Choroid plexus epithelial cell (primary cell): ENCODE results near the gene VAMP3.

Experiments
- DNase-seq: peaks from one replicate; pipeline ENCODE4 v3.0.0-alpha.2; 2010; ENCODE audit warnings: low read depth
- H3K4me3 ChIP-seq: 2 replicates; pipeline ENCODE4 v1.5.1; 2011; ENCODE audit warnings: low read depth, mild to moderate bottlenecking, control low read depth, low read length, moderate library complexity
- TF ChIP-seq, protein P1 (sequence below): conservative IDR thresholded peaks from 2 replicates; pipeline ENCODE4 v1.5.1; 2011; ENCODE audit warnings: low read depth, mild to moderate bottlenecking, control low read depth, inconsistent platforms, low read length, moderate library complexity

VAMP3 gene

DNA sequence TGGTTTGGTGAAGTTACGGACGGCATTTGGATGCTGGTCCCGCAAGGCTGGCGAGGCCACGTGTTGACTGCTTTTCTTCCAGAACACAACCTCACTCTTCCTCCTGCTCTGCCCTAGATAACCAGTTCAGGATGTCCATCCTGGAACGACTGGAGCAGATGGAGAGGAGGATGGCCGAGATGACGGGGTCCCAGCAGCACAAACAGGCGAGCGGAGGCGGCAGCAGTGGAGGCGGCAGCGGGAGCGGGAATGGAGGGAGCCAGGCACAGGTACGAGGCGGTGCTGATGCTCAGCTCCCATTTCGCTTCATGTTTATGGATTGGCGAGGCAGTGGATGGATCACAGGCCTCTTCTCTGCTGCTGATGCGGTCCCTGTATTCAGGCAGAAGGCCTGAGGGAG is 38.8 kb upstream of the VAMP3 start:
- TF ChIP-seq, protein P1, sequence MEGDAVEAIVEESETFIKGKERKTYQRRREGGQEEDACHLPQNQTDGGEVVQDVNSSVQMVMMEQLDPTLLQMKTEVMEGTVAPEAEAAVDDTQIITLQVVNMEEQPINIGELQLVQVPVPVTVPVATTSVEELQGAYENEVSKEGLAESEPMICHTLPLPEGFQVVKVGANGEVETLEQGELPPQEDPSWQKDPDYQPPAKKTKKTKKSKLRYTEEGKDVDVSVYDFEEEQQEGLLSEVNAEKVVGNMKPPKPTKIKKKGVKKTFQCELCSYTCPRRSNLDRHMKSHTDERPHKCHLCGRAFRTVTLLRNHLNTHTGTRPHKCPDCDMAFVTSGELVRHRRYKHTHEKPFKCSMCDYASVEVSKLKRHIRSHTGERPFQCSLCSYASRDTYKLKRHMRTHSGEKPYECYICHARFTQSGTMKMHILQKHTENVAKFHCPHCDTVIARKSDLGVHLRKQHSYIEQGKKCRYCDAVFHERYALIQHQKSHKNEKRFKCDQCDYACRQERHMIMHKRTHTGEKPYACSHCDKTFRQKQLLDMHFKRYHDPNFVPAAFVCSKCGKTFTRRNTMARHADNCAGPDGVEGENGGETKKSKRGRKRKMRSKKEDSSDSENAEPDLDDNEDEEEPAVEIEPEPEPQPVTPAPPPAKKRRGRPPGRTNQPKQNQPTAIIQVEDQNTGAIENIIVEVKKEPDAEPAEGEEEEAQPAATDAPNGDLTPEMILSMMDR = no peak
- DNase-seq = no peak
- no peak overlapping the region for H3K4me3 ChIP-seq

DNA sequence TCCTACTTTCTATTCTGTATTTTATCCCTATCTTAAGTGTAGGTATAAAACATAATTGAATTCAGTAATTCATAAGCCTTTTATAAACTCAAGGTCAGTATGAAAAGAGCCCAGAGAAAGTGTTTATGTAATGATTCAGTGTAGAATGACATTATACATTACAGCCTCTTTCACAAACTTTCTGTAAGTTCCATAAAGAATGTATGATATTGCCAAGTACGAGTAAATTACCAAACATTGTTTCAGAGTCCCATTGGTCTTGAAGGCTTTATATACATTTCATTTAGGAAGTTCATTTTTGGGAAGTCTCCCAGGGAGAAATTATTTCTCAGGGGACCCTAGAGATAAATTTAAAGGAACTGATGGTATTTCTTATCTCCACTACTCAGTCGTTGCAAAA is 37.8 kb upstream of the VAMP3 start:
- TF ChIP-seq, protein P1 = no peak
- no peak overlapping the region for H3K4me3 ChIP-seq
- DNase-seq = no peak

DNA sequence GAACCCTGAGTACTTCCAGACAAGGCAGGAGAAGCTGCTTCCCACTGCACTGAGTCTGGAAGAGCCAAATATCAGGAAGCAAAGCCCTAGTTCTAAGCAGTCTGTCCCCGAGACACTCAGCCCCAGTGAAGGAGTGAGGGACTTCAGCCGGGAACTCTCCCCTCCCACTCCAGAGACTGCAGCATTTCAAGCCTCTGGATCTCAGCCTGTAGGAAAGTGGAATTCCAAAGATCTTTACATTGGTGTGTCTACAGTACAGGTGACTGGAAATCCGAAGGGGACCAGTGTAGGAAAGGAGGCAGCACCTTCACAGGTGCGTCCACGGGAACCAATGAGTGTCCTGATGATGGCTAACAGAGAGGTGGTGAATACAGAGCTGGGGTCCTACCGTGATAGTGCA is 33.1 kb upstream of the VAMP3 start:
- H3K4me3 ChIP-seq = no peak overlapping the region
- TF ChIP-seq, protein P1 = no peak
- no peak for DNase-seq

DNA sequence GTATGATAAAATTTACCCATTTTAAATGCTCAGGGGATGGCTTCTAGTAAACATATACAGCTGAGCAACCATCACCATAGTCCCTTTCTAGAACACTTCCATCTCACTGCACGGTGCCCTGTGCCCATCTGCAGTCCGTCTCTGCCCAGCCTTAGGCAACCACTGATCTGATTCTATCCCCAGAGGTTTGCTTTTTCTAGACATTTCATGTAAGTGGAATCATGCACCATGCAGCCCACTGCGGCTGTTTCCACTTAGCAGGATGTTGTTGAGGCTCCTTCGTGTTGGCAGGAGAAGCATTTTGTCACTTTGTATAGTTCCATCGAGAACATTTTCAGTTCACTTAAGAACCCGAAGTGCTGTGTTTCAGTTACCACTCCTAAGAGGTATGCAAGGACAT is 27.8 kb upstream of the VAMP3 start:
- TF ChIP-seq, protein P1 = no peak

DNA sequence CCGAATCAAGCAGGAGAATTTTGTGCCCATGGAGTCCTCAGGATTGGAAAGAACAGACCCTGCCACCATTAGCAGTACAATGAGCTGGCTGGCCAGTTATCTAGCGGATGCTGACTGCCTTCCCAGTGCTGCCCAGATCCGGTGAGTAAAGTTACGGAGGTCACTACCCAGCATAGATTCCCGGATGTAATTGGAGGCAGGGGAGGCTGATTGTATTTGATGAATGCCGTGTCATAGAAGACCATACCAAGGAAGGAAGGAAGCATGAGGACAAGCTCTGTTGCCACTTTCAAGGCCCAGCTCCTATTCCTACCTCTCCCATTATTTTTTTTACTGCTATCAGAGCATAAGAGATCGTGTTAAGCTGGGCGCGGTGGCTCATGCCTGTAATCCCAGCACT is 26.2 kb upstream of the VAMP3 start:
- TF ChIP-seq, protein P1 = no peak
- no peak overlapping the region for H3K4me3 ChIP-seq
- DNase-seq = no peak

More for the DNA sequence above, 27.8 kb upstream of the VAMP3 start:
- DNase-seq = no peak
- no peak overlapping the region for H3K4me3 ChIP-seq

DNA sequence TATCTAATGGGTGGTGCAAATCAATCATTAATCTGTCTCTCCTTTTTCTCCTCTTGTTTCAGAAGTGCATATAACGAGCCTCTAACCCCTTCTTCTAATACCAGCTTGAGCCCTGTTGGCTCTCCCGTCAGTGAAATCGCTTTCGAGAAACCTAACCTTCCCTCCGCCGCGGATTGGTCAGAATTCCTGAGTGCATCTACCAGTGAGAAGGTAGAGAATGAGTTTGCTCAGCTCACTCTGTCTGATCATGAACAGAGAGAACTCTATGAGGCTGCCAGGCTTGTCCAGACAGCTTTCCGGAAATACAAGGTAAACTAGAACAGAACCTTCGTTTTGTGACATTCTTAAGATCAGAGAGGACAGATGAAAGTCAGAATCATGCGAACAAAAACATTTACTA is 25.3 kb upstream of the VAMP3 start:
- TF ChIP-seq, protein P1 = no peak
- H3K4me3 ChIP-seq = no peak overlapping the region
- DNase-seq = no peak

DNA sequence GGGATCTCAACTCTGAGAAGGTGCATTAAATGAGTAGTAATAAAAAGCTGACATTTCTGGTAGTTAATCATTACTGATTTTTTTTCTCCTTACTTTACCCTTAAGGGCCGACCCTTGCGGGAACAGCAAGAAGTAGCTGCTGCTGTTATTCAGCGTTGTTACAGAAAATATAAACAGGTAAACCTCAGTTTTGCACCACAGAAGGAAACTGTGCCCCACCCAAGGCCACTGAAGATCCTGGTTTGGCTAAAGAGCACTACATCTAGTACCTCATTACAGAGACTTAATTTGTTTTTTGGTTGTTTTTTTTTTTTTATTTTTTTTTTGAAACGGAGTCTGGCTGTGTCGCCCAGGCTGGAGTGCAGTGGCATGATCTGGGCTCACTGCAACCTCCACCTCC is 23.5 kb upstream of the VAMP3 start:
- TF ChIP-seq, protein P1 = no peak
- DNase-seq = no peak
- H3K4me3 ChIP-seq = no peak overlapping the region
